Duodenal mucosa (tissue), 2 donors: ENCODE data around the gene TRIP13.
"Not testable (repeated sequence)": the region's sequence is repeated elsewhere in the genome, so short reads cannot be mapped to it uniquely, and the experiment has no call there.

ENCODE experiments used
- H3K27ac ChIP-seq: one replicate; pipeline ENCODE4 v1.7.0; 2013; ENCODE audit warnings: low read depth, low read length
- H3K27me3 ChIP-seq, 2 donors: one replicate each; pipeline ENCODE4 v1.7.0; 2013; ENCODE audit warnings: low read length in 2 of 2, control low read depth in 1 of 2; ENCODE audit not compliant: insufficient read depth in 2 of 2, control insufficient read depth in 1 of 2
- H3K36me3 ChIP-seq, 2 donors: one replicate each; pipeline ENCODE4 v1.7.0; 2013; ENCODE audit warnings: low read length in 2 of 2, control low read depth in 1 of 2; ENCODE audit not compliant: insufficient read depth in 2 of 2, control insufficient read depth in 1 of 2
- H3K4me1 ChIP-seq, 2 donors: one replicate each; pipeline ENCODE4 v1.7.0; 2013; ENCODE audit warnings: low read length in 2 of 2, control low read depth in 1 of 2; ENCODE audit not compliant: insufficient read depth in 2 of 2, control insufficient read depth in 1 of 2
- H3K4me3 ChIP-seq, 2 donors: one replicate each; pipeline ENCODE4 v1.7.0; 2013; ENCODE audit warnings: low read length in 2 of 2, low read depth in 1 of 2
- H3K9ac ChIP-seq, 2 donors: one replicate each; pipeline ENCODE4 v1.7.0; 2013; ENCODE audit warnings: low read length in 2 of 2, low read depth in 1 of 2
- H3K9me3 ChIP-seq, 2 donors: one replicate each; pipeline ENCODE4 v1.7.0; 2013; ENCODE audit warnings: low read length in 2 of 2, control low read depth in 1 of 2; ENCODE audit not compliant: control insufficient read depth in 1 of 2

Gene TRIP13

DNA sequence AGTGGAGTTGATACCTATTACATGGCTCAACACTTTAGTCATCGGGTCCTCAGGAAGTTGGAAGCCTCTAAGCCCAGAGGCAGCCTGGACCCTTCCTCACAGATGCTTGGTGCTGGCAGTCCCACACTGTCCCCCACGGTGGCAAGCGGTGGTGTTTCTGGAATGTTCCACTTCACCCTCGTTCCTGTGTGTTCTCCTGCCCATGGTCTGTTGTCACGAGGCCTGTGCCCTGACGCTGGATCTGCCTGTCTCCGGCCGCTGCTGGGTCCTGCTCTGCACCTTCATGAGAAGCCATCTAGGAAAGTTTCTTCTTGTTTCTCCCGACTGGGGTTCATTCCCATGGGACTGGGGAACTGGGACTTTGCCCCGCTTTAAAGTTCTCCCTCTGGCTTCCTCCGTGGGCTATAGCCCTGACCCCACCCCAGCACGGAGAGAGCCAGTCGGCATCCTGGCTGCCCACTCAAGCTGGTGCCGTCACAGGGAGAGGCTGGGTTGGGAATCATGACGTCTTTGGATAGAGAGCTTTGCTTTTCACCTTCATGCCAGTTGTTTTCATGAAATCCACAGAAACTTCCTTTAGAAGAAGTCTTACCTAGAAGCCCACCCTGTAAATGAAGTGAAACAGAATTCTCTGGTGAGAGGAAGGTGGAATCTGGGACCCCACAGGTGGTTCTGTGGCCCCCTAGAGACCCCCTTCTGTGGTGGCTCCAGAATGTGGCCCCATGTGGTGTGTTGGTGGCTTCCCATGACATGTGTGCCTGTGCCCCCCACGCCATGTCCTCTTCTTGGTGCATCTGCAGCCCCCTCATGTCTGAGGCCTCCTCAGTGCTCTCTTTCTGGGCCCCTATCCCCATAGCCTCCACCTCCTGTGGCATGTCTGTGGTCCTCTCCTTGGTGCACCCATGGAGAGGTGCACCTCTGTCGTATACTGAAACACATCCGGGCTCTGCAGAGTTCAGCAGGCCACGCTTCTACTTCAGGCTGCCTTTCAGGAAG lies 43.8 kb downstream of the TRIP13 start:
- no peak overlapping the region for H3K4me3 ChIP-seq
- H3K9ac ChIP-seq: no peak overlapping the region
- no peak overlapping the region for H3K27ac ChIP-seq
- no peaks in the 10 kb centered on the region for H3K4me1 ChIP-seq
- H3K9me3 ChIP-seq: no peaks in the 10 kb centered on the region
- H3K27me3 ChIP-seq: peaks cover 0 to 3% of the 10 kb centered on the region in 2 donors
- H3K36me3 ChIP-seq: no peaks in the 10 kb centered on the region

DNA sequence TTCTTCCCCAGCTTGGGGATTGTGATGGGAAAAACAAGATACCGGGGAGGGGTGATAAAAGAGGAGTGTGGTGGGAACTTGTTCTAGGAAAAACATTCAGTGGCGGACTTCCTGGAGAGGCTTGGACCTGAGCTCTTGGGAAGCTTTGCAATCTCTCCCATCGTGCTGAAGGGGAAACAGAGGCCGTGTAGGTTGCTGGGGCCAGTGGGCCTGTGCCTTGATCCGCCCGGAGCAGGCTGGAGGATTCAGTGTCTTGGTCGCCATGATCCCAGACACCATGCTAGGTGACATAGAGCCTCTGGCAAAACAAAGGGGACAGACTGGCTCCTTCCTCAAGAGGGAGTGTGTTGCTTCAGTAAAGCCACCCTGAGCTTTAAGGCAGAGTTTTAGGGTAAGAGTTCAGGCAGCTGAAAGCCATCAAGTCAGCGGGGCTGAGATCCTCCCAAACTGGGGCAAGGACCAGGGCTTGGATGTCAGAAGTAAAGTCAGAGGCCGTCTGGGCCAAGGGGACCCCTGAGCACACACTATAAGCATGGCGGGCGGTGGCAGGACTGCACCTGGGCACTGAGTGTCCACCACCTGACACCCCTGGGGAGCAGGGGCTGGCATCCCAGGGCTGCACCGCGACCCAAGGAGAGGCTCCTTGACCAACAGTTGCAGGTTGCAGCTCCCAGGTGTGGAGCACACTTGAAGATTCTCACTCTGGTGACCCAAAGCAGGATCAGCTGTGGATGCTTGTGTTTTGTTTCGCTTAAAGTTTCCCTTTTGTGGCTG lies 44.7 kb downstream of the TRIP13 start:
- Histone ChIP-seq H3K27me3 (peaks cover 0 to 3% of the 10 kb centered on the region in 2 donors), H3K36me3 (no peaks in the 10 kb centered on the region), H3K4me3 (no peak overlapping the region), H3K9me3 (no peaks in the 10 kb centered on the region), H3K27ac (no peak overlapping the region), H3K4me1 (no peaks in the 10 kb centered on the region), H3K9ac (no peak overlapping the region)

DNA sequence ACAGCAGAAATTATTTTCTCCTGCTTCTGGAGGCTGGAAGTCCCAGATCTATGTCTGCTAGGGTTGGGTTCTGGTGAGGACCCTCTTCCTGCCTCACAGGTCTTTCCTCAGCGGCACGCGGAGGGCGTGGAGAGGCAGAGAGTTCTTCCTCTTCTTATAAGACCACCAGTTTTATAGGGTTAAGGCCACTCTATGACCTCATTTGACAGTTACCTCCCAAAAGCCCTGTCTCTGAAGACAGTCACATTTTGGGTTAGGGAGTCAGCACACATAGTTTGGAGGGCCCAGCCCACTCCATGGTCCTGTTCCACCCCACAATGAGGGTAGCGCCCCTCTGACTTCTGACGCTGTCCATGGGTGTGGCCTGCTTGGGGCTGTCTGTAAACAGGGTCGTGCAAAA lies 46.7 kb downstream of the TRIP13 start:
- Histone ChIP-seq H3K4me3 (no peak overlapping the region), H3K4me1 (no peaks in the 10 kb centered on the region), H3K36me3 (no peaks in the 10 kb centered on the region), H3K27ac (no peak overlapping the region), H3K9ac (no peak overlapping the region), H3K9me3 (no peaks in the 10 kb centered on the region), H3K27me3 (peaks cover 0 to 3% of the 10 kb centered on the region in 2 donors)

DNA sequence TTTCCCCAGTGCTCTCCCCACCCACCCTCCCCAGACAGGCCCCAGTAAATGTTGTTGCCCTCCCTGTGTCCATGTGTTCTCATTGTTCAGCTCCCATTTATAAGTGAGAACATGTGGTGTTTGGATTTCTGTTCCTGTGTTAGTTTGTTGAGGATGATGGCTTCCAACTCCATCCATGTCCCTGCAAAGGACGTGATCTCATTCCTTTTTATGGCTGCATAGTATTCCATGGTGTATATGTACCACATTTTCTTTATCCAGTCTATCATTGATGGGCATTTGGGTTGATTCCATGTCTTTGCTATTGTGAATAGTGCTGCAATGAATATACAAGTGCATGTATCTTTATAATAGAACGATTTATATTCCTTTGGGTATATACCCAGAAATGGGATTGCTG lies 48.1 kb downstream of the TRIP13 start:
- not testable (repeated sequence) for H3K27ac ChIP-seq, H3K9ac ChIP-seq, H3K36me3 ChIP-seq, H3K4me3 ChIP-seq, H3K9me3 ChIP-seq, H3K4me1 ChIP-seq, H3K27me3 ChIP-seq

- Histone ChIP-seq H3K27ac (no peak overlapping the region), H3K27me3 (peaks cover 18 to 23% of the 10 kb centered on the region in 2 donors), H3K9ac (no peak overlapping the region), H3K9me3 (no peaks in the 10 kb centered on the region), H3K4me1 (peaks cover 5 to 6% of the 10 kb centered on the region in 2 donors), H3K36me3 (no peaks in the 10 kb centered on the region), H3K4me3 (no peak overlapping the region)
Measured at GRCh38 chr5:943201-943917, 50.7 kb downstream of the TRIP13 start.

GRCh38 chr5:943918-944620 lies 51.4 kb downstream of the TRIP13 start:
- Histone ChIP-seq H3K9ac (no peak overlapping the region), H3K36me3 (no peaks in the 10 kb centered on the region), H3K4me1 (peaks cover 5 to 6% of the 10 kb centered on the region in 2 donors), H3K27ac (no peak overlapping the region), H3K9me3 (no peaks in the 10 kb centered on the region), H3K27me3 (peaks cover 23 to 24% of the 10 kb centered on the region in 2 donors), H3K4me3 (no peak overlapping the region)

DNA sequence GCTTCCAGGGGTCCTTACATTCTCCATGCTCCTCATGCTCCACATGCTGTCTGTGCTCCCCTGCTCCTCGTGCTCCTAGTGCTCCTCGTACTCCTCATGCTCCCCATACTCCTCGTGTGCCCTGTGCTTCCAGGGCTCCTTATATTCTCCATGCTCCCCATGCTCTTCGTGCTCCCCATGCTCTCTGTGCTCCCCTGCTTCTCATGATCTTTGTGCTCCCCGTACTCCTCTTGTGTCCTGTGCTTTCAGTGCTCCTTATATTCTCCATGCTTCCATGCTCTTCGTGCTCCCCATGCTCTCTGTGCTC lies 51.9 kb downstream of the TRIP13 start:
- Histone ChIP-seq H3K27me3 (peaks cover 21 to 26% of the 10 kb centered on the region in 2 donors), H3K27ac (no peak overlapping the region)

GRCh38 chr5:944992-945685 lies 52.5 kb downstream of the TRIP13 start:
- H3K4me3 ChIP-seq: no peak overlapping the region
- H3K36me3 ChIP-seq: no peaks in the 10 kb centered on the region
- no peak overlapping the region for H3K27ac ChIP-seq
- H3K27me3 ChIP-seq: peaks cover 20 to 26% of the 10 kb centered on the region in 2 donors
- H3K9me3 ChIP-seq: no peaks in the 10 kb centered on the region
- H3K4me1 ChIP-seq: peaks cover 5 to 6% of the 10 kb centered on the region in 2 donors
- no peak overlapping the region for H3K9ac ChIP-seq

More for the DNA sequence above, 51.9 kb downstream of the TRIP13 start:
- H3K4me1 ChIP-seq: peaks cover 5 to 6% of the 10 kb centered on the region in 2 donors
- no peak overlapping the region for H3K9ac ChIP-seq
- H3K9me3 ChIP-seq: no peaks in the 10 kb centered on the region
- H3K36me3 ChIP-seq: no peaks in the 10 kb centered on the region
- H3K4me3 ChIP-seq: no peak overlapping the region
